Smooth muscle cell of the umbilical artery (primary cell): ENCODE results near the gene EOLA2. TPM values are rescaled to one million over a fixed set of nuclear protein-coding genes. Genes with fewer than 3 reads are reported as not detected.

ENCODE experiments used
- total RNA-seq: library from RNA; depleted of rRNA; stranded (reverse); fragments of >200 nt; gene quantifications from 2 replicates; pipeline ENCODE4 v1.2.3, GENCODE V29; 2014

The EOLA2 gene
- total RNA-seq = 18.2 and 20.2 TPM in 2 replicates

GRCh38 chrX:149938427-149938880, at the start of gene EOLA2:
TSS of gene EOLA2 (minus strand) at chrX:149938491. CDS start at chrX:149933874, 4,617 bp downstream.

GRCh38 chrX:149929400-149929799, 8.9 kb downstream of the EOLA2 start, which contains the start of gene HSFX4:
TSS of gene HSFX4 (plus strand) at chrX:149929573. CDS start at chrX:149929645, 72 bp downstream.

Other genes starting within 250 kb of the EOLA2 start
- not detected in 2 replicates for gene MAGEA11, start 226.4 kb downstream of the EOLA2 start, total RNA-seq
- 0.89 and 1.6 TPM in 2 replicates for gene HSFX1, start 164.4 kb downstream of the EOLA2 start, total RNA-seq
- not detected in 2 replicates for gene MAGEA9, start 156.6 kb downstream of the EOLA2 start, total RNA-seq
- gene MAGEA8, start 57.3 kb downstream of the EOLA2 start, total RNA-seq = not detected in 2 replicates
- gene HSFX4, start 8.9 kb downstream of the EOLA2 start, total RNA-seq = not detected in 2 replicates